ENCODE results near the gene XBP1.
A peak's percentile ranks its signal among the peaks of the same experiment; 100 is the strongest.

- peak; percentile 54 for TF ChIP-seq CTCF (conservative IDR thresholded peaks at IDR 0.05; ENCODE audit: low read length)
- no peak for TF ChIP-seq EZH2phosphoT487 (IDR thresholded peaks at IDR 0.05; ENCODE audit: borderline replicate concordance)
These were observed 2.3 kb upstream of the XBP1 start for GRCh38 chr22:28802595-28803123.

Data from Loucy (cell line).